ENCODE results near the gene PTPN14. TPM values are rescaled to one million over a fixed set of nuclear protein-coding genes. Genes with fewer than 3 reads are reported as not detected.
"Not testable (repeated sequence)": the region's sequence is repeated elsewhere in the genome, so short reads cannot be mapped to it uniquely, and the experiment has no call there.

Gene PTPN14
- total and polyA plus RNA-seq, 2 donors: 1.3 to 4.3 TPM

- WGBS: 77% methylated on average over 3 of the region's 3 CpGs
- DNase-seq (ENCODE audit: low read depth in 6 of 9, low spot score in 9 of 9): no peak
- H3K4me1 ChIP-seq (ENCODE audit: control insufficient read depth in 2 of 2, insufficient read depth in 2 of 2, low read length in 2 of 2): no peaks in the 10 kb centered on the region
Measured at GRCh38 chr1:214402613-214403083, 148.8 kb downstream of the PTPN14 start.

GRCh38 chr1:214401666-214402065 is 149.7 kb downstream of the PTPN14 start:
- WGBS: 92% methylated on average over 3 of the region's 3 CpGs
- no peak for DNase-seq (ENCODE audit: low read depth in 6 of 9, low spot score in 9 of 9)
- Histone ChIP-seq H3K36me3 (ENCODE audit: control insufficient read depth in 2 of 2, insufficient read depth in 2 of 2, low read length in 1 of 2) (no peaks in the 10 kb centered on the region), H3K27ac (ENCODE audit: low read depth in 1 of 2, low read length in 1 of 2) (no peak overlapping the region), H3K27me3 (ENCODE audit: control insufficient read depth in 2 of 2, insufficient read depth in 1 of 2, low read length in 1 of 2) (no peaks in the 10 kb centered on the region), H3K4me3 (ENCODE audit: low read length in 2 of 2) (no peak overlapping the region), H3K9me3 (ENCODE audit: control insufficient read depth in 2 of 2, insufficient read depth in 1 of 2, low read length in 1 of 2) (no peaks in the 10 kb centered on the region), H3K4me1 (ENCODE audit: control insufficient read depth in 2 of 2, insufficient read depth in 2 of 2, low read length in 2 of 2) (no peaks in the 10 kb centered on the region)

More at GRCh38 chr1:214402613-214403083, 148.8 kb downstream of the PTPN14 start:
- Histone ChIP-seq H3K27ac (ENCODE audit: low read depth in 1 of 2, low read length in 1 of 2) (no peak overlapping the region), H3K27me3 (ENCODE audit: control insufficient read depth in 2 of 2, insufficient read depth in 1 of 2, low read length in 1 of 2) (no peaks in the 10 kb centered on the region), H3K4me3 (ENCODE audit: low read length in 2 of 2) (no peak overlapping the region), H3K36me3 (ENCODE audit: control insufficient read depth in 2 of 2, insufficient read depth in 2 of 2, low read length in 1 of 2) (no peaks in the 10 kb centered on the region), H3K9me3 (ENCODE audit: control insufficient read depth in 2 of 2, insufficient read depth in 1 of 2, low read length in 1 of 2) (no peaks in the 10 kb centered on the region)

- H3K4me3 ChIP-seq (ENCODE audit: low read length in 2 of 2): no peak overlapping the region
- H3K4me1 ChIP-seq (ENCODE audit: control insufficient read depth in 2 of 2, insufficient read depth in 2 of 2, low read length in 2 of 2): no peaks in the 10 kb centered on the region
- no peak overlapping the region for H3K27ac ChIP-seq (ENCODE audit: low read depth in 1 of 2, low read length in 1 of 2)
- WGBS: 95% methylated on average over 3 of the region's 3 CpGs
- no peak for DNase-seq (ENCODE audit: low read depth in 6 of 9, low spot score in 9 of 9)
- H3K9me3 ChIP-seq (ENCODE audit: control insufficient read depth in 2 of 2, insufficient read depth in 1 of 2, low read length in 1 of 2): no peaks in the 10 kb centered on the region
- H3K27me3 ChIP-seq (ENCODE audit: control insufficient read depth in 2 of 2, insufficient read depth in 1 of 2, low read length in 1 of 2): no peaks in the 10 kb centered on the region
- H3K36me3 ChIP-seq (ENCODE audit: control insufficient read depth in 2 of 2, insufficient read depth in 2 of 2, low read length in 1 of 2): no peaks in the 10 kb centered on the region
Measured at GRCh38 chr1:214400131-214400530, 151.3 kb downstream of the PTPN14 start.

- no peaks in the 10 kb centered on the region for H3K36me3 ChIP-seq (ENCODE audit: control insufficient read depth in 2 of 2, insufficient read depth in 2 of 2, low read length in 1 of 2)
- no peaks in the 10 kb centered on the region for H3K9me3 ChIP-seq (ENCODE audit: control insufficient read depth in 2 of 2, insufficient read depth in 1 of 2, low read length in 1 of 2)
- H3K4me1 ChIP-seq (ENCODE audit: control insufficient read depth in 2 of 2, insufficient read depth in 2 of 2, low read length in 2 of 2): no peaks in the 10 kb centered on the region
- no peak overlapping the region for H3K4me3 ChIP-seq (ENCODE audit: low read length in 2 of 2)
- no peak overlapping the region for H3K27ac ChIP-seq (ENCODE audit: low read depth in 1 of 2, low read length in 1 of 2)
- WGBS: 98% methylated on average over 6 of the region's 6 CpGs
- DNase-seq (ENCODE audit: low read depth in 6 of 9, low spot score in 9 of 9): no peak
- no peaks in the 10 kb centered on the region for H3K27me3 ChIP-seq (ENCODE audit: control insufficient read depth in 2 of 2, insufficient read depth in 1 of 2, low read length in 1 of 2)
Measured at GRCh38 chr1:214398490-214398889, 152.9 kb downstream of the PTPN14 start.

GRCh38 chr1:214397497-214397896 is 153.9 kb downstream of the PTPN14 start:
- no peaks in the 10 kb centered on the region for H3K36me3 ChIP-seq (ENCODE audit: control insufficient read depth in 2 of 2, insufficient read depth in 2 of 2, low read length in 1 of 2)
- H3K4me1 ChIP-seq (ENCODE audit: control insufficient read depth in 2 of 2, insufficient read depth in 2 of 2, low read length in 2 of 2): no peaks in the 10 kb centered on the region
- DNase-seq (ENCODE audit: low read depth in 6 of 9, low spot score in 9 of 9): no peak
- no peaks in the 10 kb centered on the region for H3K9me3 ChIP-seq (ENCODE audit: control insufficient read depth in 2 of 2, insufficient read depth in 1 of 2, low read length in 1 of 2)
- H3K27ac ChIP-seq (ENCODE audit: low read depth in 1 of 2, low read length in 1 of 2): no peak overlapping the region
- no peaks in the 10 kb centered on the region for H3K27me3 ChIP-seq (ENCODE audit: control insufficient read depth in 2 of 2, insufficient read depth in 1 of 2, low read length in 1 of 2)
- 63% methylated on average over 2 of the region's 2 CpGs for WGBS
- H3K4me3 ChIP-seq (ENCODE audit: low read length in 2 of 2): no peak overlapping the region

GRCh38 chr1:214396330-214396729 is 155.1 kb downstream of the PTPN14 start:
- 90% methylated on average over 3 of the region's 3 CpGs for WGBS
- Histone ChIP-seq H3K4me1 (ENCODE audit: control insufficient read depth in 2 of 2, insufficient read depth in 2 of 2, low read length in 2 of 2) (no peaks in the 10 kb centered on the region), H3K27ac (ENCODE audit: low read depth in 1 of 2, low read length in 1 of 2) (no peak overlapping the region), H3K9me3 (ENCODE audit: control insufficient read depth in 2 of 2, insufficient read depth in 1 of 2, low read length in 1 of 2) (no peaks in the 10 kb centered on the region), H3K36me3 (ENCODE audit: control insufficient read depth in 2 of 2, insufficient read depth in 2 of 2, low read length in 1 of 2) (no peaks in the 10 kb centered on the region), H3K4me3 (ENCODE audit: low read length in 2 of 2) (no peak overlapping the region), H3K27me3 (ENCODE audit: control insufficient read depth in 2 of 2, insufficient read depth in 1 of 2, low read length in 1 of 2) (no peaks in the 10 kb centered on the region)
- DNase-seq (ENCODE audit: low read depth in 6 of 9, low spot score in 9 of 9): no peak

- not testable (repeated sequence) for H3K27ac ChIP-seq (ENCODE audit: low read depth in 1 of 2, low read length in 1 of 2); DNase-seq (ENCODE audit: low read depth in 6 of 9, low spot score in 9 of 9); H3K27me3 ChIP-seq (ENCODE audit: control insufficient read depth in 2 of 2, insufficient read depth in 1 of 2, low read length in 1 of 2); H3K36me3 ChIP-seq (ENCODE audit: control insufficient read depth in 2 of 2, insufficient read depth in 2 of 2, low read length in 1 of 2); H3K9me3 ChIP-seq (ENCODE audit: control insufficient read depth in 2 of 2, insufficient read depth in 1 of 2, low read length in 1 of 2); H3K4me3 ChIP-seq (ENCODE audit: low read length in 2 of 2); H3K4me1 ChIP-seq (ENCODE audit: control insufficient read depth in 2 of 2, insufficient read depth in 2 of 2, low read length in 2 of 2)
- WGBS: 98% methylated on average over 5 of the region's 5 CpGs
Measured at GRCh38 chr1:214394569-214394968, 156.8 kb downstream of the PTPN14 start.

- H3K4me3 ChIP-seq (ENCODE audit: low read length in 2 of 2): no peak overlapping the region
- H3K4me1 ChIP-seq (ENCODE audit: control insufficient read depth in 2 of 2, insufficient read depth in 2 of 2, low read length in 2 of 2): no peaks in the 10 kb centered on the region
- no peak for DNase-seq (ENCODE audit: low read depth in 6 of 9, low spot score in 9 of 9)
- H3K36me3 ChIP-seq (ENCODE audit: control insufficient read depth in 2 of 2, insufficient read depth in 2 of 2, low read length in 1 of 2): no peaks in the 10 kb centered on the region
- no peaks in the 10 kb centered on the region for H3K9me3 ChIP-seq (ENCODE audit: control insufficient read depth in 2 of 2, insufficient read depth in 1 of 2, low read length in 1 of 2)
- no peak overlapping the region for H3K27ac ChIP-seq (ENCODE audit: low read depth in 1 of 2, low read length in 1 of 2)
- H3K27me3 ChIP-seq (ENCODE audit: control insufficient read depth in 2 of 2, insufficient read depth in 1 of 2, low read length in 1 of 2): no peaks in the 10 kb centered on the region
- 97% methylated on average over 12 of the region's 12 CpGs for WGBS
Measured at GRCh38 chr1:214393086-214393485, 158.3 kb downstream of the PTPN14 start.

- Histone ChIP-seq H3K27me3 (ENCODE audit: control insufficient read depth in 2 of 2, insufficient read depth in 1 of 2, low read length in 1 of 2) (no peaks in the 10 kb centered on the region), H3K27ac (ENCODE audit: low read depth in 1 of 2, low read length in 1 of 2) (no peak overlapping the region), H3K4me1 (ENCODE audit: control insufficient read depth in 2 of 2, insufficient read depth in 2 of 2, low read length in 2 of 2) (no peaks in the 10 kb centered on the region), H3K4me3 (ENCODE audit: low read length in 2 of 2) (no peak overlapping the region), H3K9me3 (ENCODE audit: control insufficient read depth in 2 of 2, insufficient read depth in 1 of 2, low read length in 1 of 2) (no peaks in the 10 kb centered on the region), H3K36me3 (ENCODE audit: control insufficient read depth in 2 of 2, insufficient read depth in 2 of 2, low read length in 1 of 2) (no peaks in the 10 kb centered on the region)
- WGBS: 96% methylated on average over 12 of the region's 12 CpGs
- no peak for DNase-seq (ENCODE audit: low read depth in 6 of 9, low spot score in 9 of 9)
Measured at GRCh38 chr1:214391873-214392645, 159.3 kb downstream of the PTPN14 start.

All from thymus (tissue), 11 donors.